GM12801 (cell line): ENCODE results near the gene VPS33B.

Experiments used
- TF ChIP-seq, protein P1 (sequence below): IDR thresholded peaks from one replicate; pipeline ENCODE4 v1.5.1; 2011; ENCODE audit warnings: control low read depth; ENCODE audit not compliant: insufficient read length; ENCODE audit errors: extremely low read depth

Gene VPS33B

DNA sequence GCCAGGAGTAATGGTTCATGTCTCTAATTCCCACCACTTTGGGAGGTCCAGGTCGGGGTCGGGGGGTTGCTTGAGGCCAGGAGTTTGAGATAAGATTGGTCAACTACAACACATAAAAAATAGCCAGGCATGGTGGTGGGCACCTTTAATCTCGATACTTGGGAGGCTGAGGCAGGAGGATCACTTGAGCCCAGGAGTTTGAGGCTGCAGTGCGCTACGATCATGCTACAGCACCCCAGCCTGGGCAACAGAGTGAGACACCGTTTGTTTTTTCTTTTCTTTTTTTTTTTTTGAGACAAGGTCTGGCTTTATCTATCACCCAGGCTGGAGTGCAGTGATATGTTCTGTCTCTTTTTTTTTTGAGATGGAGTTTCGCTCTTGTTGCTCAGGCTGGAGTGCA is 1.3 kb upstream of the VPS33B start:
- TF ChIP-seq, protein P1, sequence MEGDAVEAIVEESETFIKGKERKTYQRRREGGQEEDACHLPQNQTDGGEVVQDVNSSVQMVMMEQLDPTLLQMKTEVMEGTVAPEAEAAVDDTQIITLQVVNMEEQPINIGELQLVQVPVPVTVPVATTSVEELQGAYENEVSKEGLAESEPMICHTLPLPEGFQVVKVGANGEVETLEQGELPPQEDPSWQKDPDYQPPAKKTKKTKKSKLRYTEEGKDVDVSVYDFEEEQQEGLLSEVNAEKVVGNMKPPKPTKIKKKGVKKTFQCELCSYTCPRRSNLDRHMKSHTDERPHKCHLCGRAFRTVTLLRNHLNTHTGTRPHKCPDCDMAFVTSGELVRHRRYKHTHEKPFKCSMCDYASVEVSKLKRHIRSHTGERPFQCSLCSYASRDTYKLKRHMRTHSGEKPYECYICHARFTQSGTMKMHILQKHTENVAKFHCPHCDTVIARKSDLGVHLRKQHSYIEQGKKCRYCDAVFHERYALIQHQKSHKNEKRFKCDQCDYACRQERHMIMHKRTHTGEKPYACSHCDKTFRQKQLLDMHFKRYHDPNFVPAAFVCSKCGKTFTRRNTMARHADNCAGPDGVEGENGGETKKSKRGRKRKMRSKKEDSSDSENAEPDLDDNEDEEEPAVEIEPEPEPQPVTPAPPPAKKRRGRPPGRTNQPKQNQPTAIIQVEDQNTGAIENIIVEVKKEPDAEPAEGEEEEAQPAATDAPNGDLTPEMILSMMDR: no peak

DNA sequence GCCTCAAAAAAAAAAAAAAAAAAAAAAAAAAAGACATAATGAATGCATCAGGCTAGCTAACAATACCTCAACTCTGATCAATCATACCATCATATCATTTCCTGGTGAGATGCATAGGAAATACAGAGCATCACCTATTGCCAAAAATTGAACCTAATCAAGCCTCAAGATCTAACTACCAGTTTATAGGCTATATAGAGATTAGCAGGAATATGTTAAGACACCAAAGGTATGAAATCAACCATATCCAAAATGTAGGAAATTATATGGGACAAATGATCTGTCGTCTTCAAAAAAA is 387 bp upstream of the VPS33B start:
- TF ChIP-seq, protein P1: no peak

DNA sequence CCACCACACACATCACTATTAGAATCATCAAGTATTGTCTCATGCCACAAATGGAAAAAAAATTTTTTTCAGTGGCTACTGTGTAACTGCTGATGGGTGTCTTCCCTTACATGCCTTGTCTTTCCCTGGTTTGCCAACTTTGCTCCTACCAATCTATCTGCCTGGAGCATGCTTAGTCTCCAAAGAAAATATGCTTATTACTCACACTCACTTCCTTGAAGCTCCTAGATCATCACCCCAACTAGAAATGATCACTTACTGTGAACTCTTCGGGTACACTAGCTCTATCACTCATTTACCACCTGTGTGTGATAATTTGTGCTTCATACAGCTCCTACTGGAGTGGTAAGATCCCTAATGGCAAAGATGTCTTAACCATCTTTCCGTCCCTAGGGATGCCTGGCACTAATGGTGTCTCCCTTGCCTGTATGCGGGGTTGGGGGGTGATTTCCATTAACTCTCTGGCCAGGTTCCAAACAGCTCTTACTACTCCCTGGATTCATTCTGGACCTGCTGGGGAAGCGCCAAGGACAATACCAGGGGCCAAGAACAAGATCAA is 799 bp downstream of the VPS33B start:
- TF ChIP-seq, protein P1: no peak

DNA sequence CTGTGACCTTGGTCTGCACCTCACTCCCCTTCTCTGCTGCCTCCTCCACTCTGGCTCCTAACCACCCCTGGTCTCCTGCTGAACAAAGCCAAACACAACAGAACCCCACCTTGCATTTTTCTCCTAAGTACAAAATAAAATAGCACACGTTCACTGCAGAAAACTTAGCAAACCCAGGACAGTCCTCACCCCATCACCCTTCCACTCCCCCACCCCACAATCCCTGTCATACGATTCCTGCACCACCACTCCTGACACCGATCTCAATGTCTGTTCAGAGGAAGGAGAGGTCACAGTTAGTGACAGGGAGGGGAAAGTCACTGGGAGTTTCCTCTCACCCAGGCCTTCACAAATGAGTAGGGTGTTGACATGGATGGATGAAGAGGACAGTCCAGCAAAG is 4.2 kb downstream of the VPS33B start:
- TF ChIP-seq, protein P1: no peak

DNA sequence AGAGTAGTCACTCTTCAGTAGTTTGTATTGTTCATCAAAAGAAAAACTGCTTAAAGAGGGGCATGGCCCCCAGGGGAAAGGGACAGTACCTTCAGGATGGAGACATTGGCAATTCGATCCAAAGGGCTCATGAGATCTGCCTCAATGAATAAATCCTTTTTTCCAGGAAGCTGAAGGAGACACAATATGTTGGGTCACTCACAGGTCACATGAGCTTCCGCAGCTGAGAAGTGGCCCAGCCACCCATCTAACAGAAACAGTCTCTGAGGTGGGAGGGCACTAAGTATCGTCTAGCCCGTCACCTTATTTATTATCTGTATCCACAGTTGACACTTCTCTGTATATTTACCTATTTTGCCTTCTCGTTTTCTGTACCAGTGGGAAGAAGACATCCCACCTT is 4.7 kb downstream of the VPS33B start:
- TF ChIP-seq, protein P1: no peak

DNA sequence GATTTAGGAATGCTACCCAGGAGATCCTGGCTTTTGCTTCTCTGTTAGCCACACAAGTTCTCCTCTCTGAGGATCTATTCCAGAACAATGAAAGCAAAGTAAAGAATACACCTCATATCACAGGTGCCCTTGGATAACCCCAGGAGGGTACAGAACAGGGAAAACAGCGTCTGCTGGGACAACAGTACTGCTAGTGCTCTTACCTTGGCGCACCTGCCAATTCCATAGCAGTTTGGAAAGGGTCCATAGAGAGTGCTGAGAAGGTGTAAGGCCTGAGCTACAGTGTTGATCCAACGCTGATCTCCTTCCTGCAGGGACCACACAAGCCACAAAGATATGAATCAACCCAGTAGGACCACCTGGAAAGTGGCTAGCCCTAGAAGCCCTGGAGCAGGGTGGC is 15.1 kb downstream of the VPS33B start:
- TF ChIP-seq, protein P1: no peak

DNA sequence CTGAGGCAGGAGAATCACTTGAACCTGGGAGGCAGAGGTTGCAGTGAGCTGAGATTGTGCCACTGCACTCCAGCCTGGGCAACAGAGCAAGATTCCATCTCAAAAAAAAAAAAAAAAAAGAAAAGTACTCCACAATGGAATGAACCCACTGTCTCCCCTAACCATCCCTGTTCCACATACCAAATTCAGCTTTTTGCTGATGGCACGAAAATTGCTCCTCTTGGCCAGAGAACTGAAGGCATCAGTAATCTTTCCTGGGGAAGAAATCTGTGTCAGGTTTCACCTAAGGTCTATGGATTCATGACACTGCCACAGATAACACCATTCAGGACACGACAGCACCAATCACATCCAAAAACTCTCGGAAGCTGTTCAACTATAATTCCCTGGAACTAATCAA is 21.2 kb downstream of the VPS33B start:
- TF ChIP-seq, protein P1: no peak

DNA sequence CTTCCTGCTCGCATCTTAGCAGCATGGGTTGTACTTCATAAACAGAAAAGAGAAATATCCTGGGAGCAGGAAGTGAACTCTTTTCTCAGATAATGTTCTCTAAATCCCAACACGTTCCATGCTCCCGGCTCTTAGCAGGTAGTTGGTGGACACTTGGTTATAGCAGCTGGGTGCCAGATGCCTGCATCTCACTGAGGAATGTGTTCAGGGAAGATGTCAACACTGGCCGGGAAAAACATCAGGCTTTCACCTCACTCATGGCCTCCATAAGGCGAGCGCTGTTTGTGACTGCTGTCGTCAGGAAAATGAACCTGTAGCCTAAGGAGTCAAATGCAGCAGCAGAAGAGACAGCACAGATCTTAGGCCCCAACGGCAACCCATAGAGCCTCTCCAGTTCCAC is 23.7 kb downstream of the VPS33B start:
- TF ChIP-seq, protein P1: no peak
